Peyer's patch (tissue), 4 donors: ENCODE results near the gene FYB2.

Experiments used
- CTCF ChIP-seq, 6 experiments: fragments of 450-650 bp in 4 of 6; fragments of 200-600 bp in 2 of 6; sonication (generic) in 1 of 6; IDR thresholded peaks; one replicate each; pipeline ENCODE4 v1.5.1; 2017 to 2019; ENCODE audit warnings: antibody characterized with exemption in 6 of 6, mild to moderate bottlenecking in 3 of 6, moderate library complexity in 1 of 6
- POLR2A ChIP-seq, 2 donors: fragments of 450-650 bp; IDR thresholded peaks; one replicate each; pipeline ENCODE4 v1.5.1; 2017; ENCODE audit warnings: antibody characterized with exemption in 2 of 2, mild to moderate bottlenecking in 2 of 2, moderate library complexity in 2 of 2

- TF ChIP-seq CTCF (IDR thresholded peaks at IDR 0.05) (no peak), POLR2A (IDR thresholded peaks at IDR 0.05) (no peak)
These were observed 12.4 kb downstream of the FYB2 start for GRCh38 chr1:56806804-56807203.
